GM21360 (cell line): Measurements from ENCODE around the gene C20orf144.
A peak's percentile ranks its signal among the peaks of the same experiment; 100 is the strongest.

Source experiments
- ATAC-seq: cut with Tn5 transposase; IDR thresholded peaks from one replicate; pipeline ENCODE4 v1.9.1; 2021; ENCODE audit warnings: mild to moderate bottlenecking, moderate library complexity; ENCODE audit not compliant: unreplicated experiment

Gene C20orf144

GRCh38 chr20:33649201-33649681 lies 12.9 kb upstream of the C20orf144 start:
- no peak for ATAC-seq

GRCh38 chr20:33650111-33650752 lies 11.9 kb upstream of the C20orf144 start:
- ATAC-seq = no peak

- ATAC-seq = no peak
These were observed 11.2 kb upstream of the C20orf144 start for GRCh38 chr20:33650753-33651561.

- ATAC-seq = no peak
These were observed 10.5 kb upstream of the C20orf144 start for GRCh38 chr20:33651562-33652048.

- ATAC-seq = no peak
These were observed 8.8 kb upstream of the C20orf144 start for GRCh38 chr20:33653218-33653899.

GRCh38 chr20:33653900-33654596 lies 8.1 kb upstream of the C20orf144 start:
- no peak for ATAC-seq

GRCh38 chr20:33654680-33655161 lies 7.4 kb upstream of the C20orf144 start:
- no peak for ATAC-seq

GRCh38 chr20:33655164-33655563 lies 7.0 kb upstream of the C20orf144 start:
- ATAC-seq = no peak

- no peak for ATAC-seq
These were observed 5.9 kb upstream of the C20orf144 start for GRCh38 chr20:33656010-33656782.

- no peak for ATAC-seq
These were observed 5.1 kb upstream of the C20orf144 start for GRCh38 chr20:33656783-33657703.

- no peak for ATAC-seq
These were observed 4.4 kb upstream of the C20orf144 start for GRCh38 chr20:33657704-33658095.

GRCh38 chr20:33658510-33658909 lies 3.6 kb upstream of the C20orf144 start:
- no peak for ATAC-seq

- no peak for ATAC-seq
These were observed 3.2 kb upstream of the C20orf144 start for GRCh38 chr20:33658929-33659328.

GRCh38 chr20:33659341-33660034 lies 2.6 kb upstream of the C20orf144 start:
- no peak for ATAC-seq

GRCh38 chr20:33660035-33660684 lies 2.0 kb upstream of the C20orf144 start:
- ATAC-seq = no peak

GRCh38 chr20:33660685-33661058 lies 1.5 kb upstream of the C20orf144 start:
- no peak for ATAC-seq

- ATAC-seq = peak; percentile 44
These were observed 1.3 kb downstream of the C20orf144 start for GRCh38 chr20:33663161-33664084.
